Upper lobe of right lung (tissue), 1 donor: Measurements from ENCODE around the gene SORBS2. TPM values are rescaled to one million over a fixed set of nuclear protein-coding genes. Genes with fewer than 3 reads are reported as not detected.
A peak's percentile ranks its signal among the peaks of the same experiment; 100 is the strongest.

Experiments used
- ATAC-seq: fragments of 200-7000 bp; cut with Tn5 transposase; one replicate; pipeline ENCODE4 v1.9.1; 2020; ENCODE audit warnings: mild to moderate bottlenecking, moderate library complexity
- DNase-seq: peaks from one replicate; pipeline ENCODE4 v3.0.0-alpha.2; 2020
- H3K27ac ChIP-seq: fragments of 200-600 bp; one replicate; pipeline ENCODE4 v1.8.0; 2022
- H3K27me3 ChIP-seq: fragments of 200-600 bp; one replicate; pipeline ENCODE4 v1.8.0; 2022; ENCODE audit warnings: mild to moderate bottlenecking
- H3K36me3 ChIP-seq: fragments of 200-600 bp; one replicate; pipeline ENCODE4 v1.8.0; 2022
- H3K4me1 ChIP-seq: fragments of 200-600 bp; one replicate; pipeline ENCODE4 v1.8.0; 2022
- H3K4me3 ChIP-seq: fragments of 200-600 bp; one replicate; pipeline ENCODE4 v1.8.0; 2022; ENCODE audit warnings: mild to moderate bottlenecking
- H3K9me3 ChIP-seq: fragments of 200-600 bp; one replicate; pipeline ENCODE4 v1.8.0; 2022
- CTCF ChIP-seq: fragments of 200-600 bp; IDR thresholded peaks from one replicate; pipeline ENCODE4 v1.8.0; 2022; ENCODE audit warnings: antibody characterized with exemption
- intact Hi-C: fragments of 100-400 bp; cut with DNase I; formaldehyde crosslinking; loops from one replicate; pipeline ENCODE4 v1.11.0; 2022
- total RNA-seq: library from RNA; stranded (reverse); fragmentation: NEBNext Ultra II Directional; extraction: Animal tissue kit (Norgen Biotek cat#: 25700); gene quantifications from one replicate; pipeline ENCODE4 v1.2.1, GENCODE V29; 2021
- donor health status: DM: no; HTN: yes; CAD: no; lungs with severe emphysema.

The SORBS2 gene
- total RNA-seq, 1 donor from 2014 or later = 44.9 TPM

GRCh38 chr4:185587427-185588161, 224.4 kb downstream of the SORBS2 start:
- no peaks in the 10 kb centered on the region for H3K36me3 ChIP-seq
- no peaks in the 10 kb centered on the region for H3K9me3 ChIP-seq
- H3K27ac ChIP-seq = no peak overlapping the region
- DNase-seq = no peak
- no peaks in the 10 kb centered on the region for H3K27me3 ChIP-seq
- no peak for ATAC-seq
- intact Hi-C loops = no loop called here
- H3K4me1 ChIP-seq = no peaks in the 10 kb centered on the region
- no peak for TF ChIP-seq CTCF
- peak overlapping the region; percentile 26 for H3K4me3 ChIP-seq

- no peak overlapping the region for H3K27ac ChIP-seq
- no peaks in the 10 kb centered on the region for H3K4me1 ChIP-seq
- ATAC-seq (no peak), DNase-seq (no peak)
- no peaks in the 10 kb centered on the region for H3K36me3 ChIP-seq
- TF ChIP-seq CTCF = no peak
- no peaks in the 10 kb centered on the region for H3K9me3 ChIP-seq
- H3K4me3 ChIP-seq = peak overlapping the region; percentile 26
- no peaks in the 10 kb centered on the region for H3K27me3 ChIP-seq
- intact Hi-C loops = no loop called here
These were observed 225.0 kb downstream of the SORBS2 start for GRCh38 chr4:185587030-185587426.

GRCh38 chr4:185585211-185585610, 226.8 kb downstream of the SORBS2 start:
- TF ChIP-seq CTCF = no peak
- intact Hi-C loops = no loop called here
- DNase-seq = no peak
- Histone ChIP-seq H3K4me1 (no peaks in the 10 kb centered on the region), H3K27me3 (no peaks in the 10 kb centered on the region), H3K36me3 (no peaks in the 10 kb centered on the region), H3K27ac (no peak overlapping the region), H3K4me3 (no peak overlapping the region), H3K9me3 (no peaks in the 10 kb centered on the region)
- no peak for ATAC-seq

- DNase-seq (no peak), ATAC-seq (no peak)
- no peaks in the 10 kb centered on the region for H3K4me1 ChIP-seq
- TF ChIP-seq CTCF = no peak
- H3K27me3 ChIP-seq = no peaks in the 10 kb centered on the region
- H3K4me3 ChIP-seq = no peak overlapping the region
- H3K36me3 ChIP-seq = no peaks in the 10 kb centered on the region
- no peak overlapping the region for H3K27ac ChIP-seq
- no peaks in the 10 kb centered on the region for H3K9me3 ChIP-seq
- intact Hi-C loops = no loop called here
These were observed 228.2 kb downstream of the SORBS2 start for GRCh38 chr4:185583813-185584212.

GRCh38 chr4:185582651-185583400, 229.2 kb downstream of the SORBS2 start:
- H3K4me1 ChIP-seq = no peaks in the 10 kb centered on the region
- H3K36me3 ChIP-seq = no peaks in the 10 kb centered on the region
- H3K4me3 ChIP-seq = no peak overlapping the region
- no peak for DNase-seq
- no peak for ATAC-seq
- H3K27ac ChIP-seq = no peak overlapping the region
- no peaks in the 10 kb centered on the region for H3K27me3 ChIP-seq
- no peak for TF ChIP-seq CTCF
- intact Hi-C loops = no loop called here
- H3K9me3 ChIP-seq = no peaks in the 10 kb centered on the region
